Activated CD8-positive, alpha-beta T cell treated with anti-CD3 and anti-CD28 coated beads for 36 hours (primary cell): Measurements from ENCODE around the gene PRXL2B. TPM values are rescaled to one million over a fixed set of nuclear protein-coding genes. Genes with fewer than 3 reads are reported as not detected.
"Not testable (repeated sequence)": the region's sequence is repeated elsewhere in the genome, so short reads cannot be mapped to it uniquely, and the experiment has no call there.

Experiments
- ATAC-seq: fragments of 200-7000 bp; cut with Tn5 transposase; one replicate; pipeline ENCODE4 v1.10.0; 2021; ENCODE audit warnings: mild to moderate bottlenecking, moderate library complexity
- CTCF ChIA-PET: fragments of 350-600 bp; sonication (Branson Sonifier 250); formaldehyde crosslinking; loops from one replicate; lab custom pipeline; 2021; ENCODE audit warnings: antibody characterized with exemption; lab: Charles Lee
- POLR2A ChIA-PET: fragments of 350-600 bp; sonication (Branson Sonifier 250); formaldehyde crosslinking; loops from one replicate; lab custom pipeline; 2021; ENCODE audit warnings: antibody characterized with exemption; lab: Charles Lee
- DNase-seq: peaks from one replicate; pipeline ENCODE4 v3.0.0-alpha.2; 2020
- H3K27ac Mint-ChIP-seq: one replicate; pipeline ENCODE4 v1.8.0; 2021; ENCODE audit warnings: mild to moderate bottlenecking, mixed read lengths
- H3K27me3 Mint-ChIP-seq: one replicate; pipeline ENCODE4 v1.8.0; 2021; ENCODE audit warnings: mixed read lengths
- H3K36me3 Mint-ChIP-seq: one replicate; pipeline ENCODE4 v1.8.0; 2021; ENCODE audit warnings: low read depth, mixed read lengths
- H3K4me1 Mint-ChIP-seq: one replicate; pipeline ENCODE4 v1.8.0; 2021; ENCODE audit warnings: low read depth, mixed read lengths
- H3K4me3 Mint-ChIP-seq: one replicate; pipeline ENCODE4 v1.8.0; 2021; ENCODE audit warnings: mild to moderate bottlenecking, moderate library complexity, mixed read lengths
- H3K9me3 Mint-ChIP-seq: one replicate; pipeline ENCODE4 v1.8.0; 2021; ENCODE audit warnings: mixed read lengths
- CTCF ChIP-seq: fragments of 200-600 bp; IDR thresholded peaks from one replicate; pipeline ENCODE4 v1.8.0; 2022; ENCODE audit warnings: antibody characterized with exemption, mild to moderate bottlenecking
- intact Hi-C: fragments of 100-400 bp; cut with micrococcal nuclease; formaldehyde crosslinking; loops from one replicate; pipeline ENCODE4 v1.10.0; 2022
- total RNA-seq, 2 experiments: library from RNA; stranded (reverse); gene quantifications; one replicate each; pipeline ENCODE4 v1.2.3, GENCODE V29; 2021

Gene PRXL2B
- total RNA-seq, 2 experiments from 2014 or later = 39.1 to 43.6 TPM

GRCh38 chr1:2617971-2618470 lies 31.4 kb downstream of the PRXL2B start:
- peaks cover 32% of the 10 kb centered on the region for H3K9me3 Mint-ChIP-seq
- TF ChIP-seq CTCF = no peak
- peaks cover 15% of the 10 kb centered on the region for H3K4me1 Mint-ChIP-seq
- no peaks in the 10 kb centered on the region for H3K27me3 Mint-ChIP-seq
- CTCF ChIA-PET = no interaction called here
- no peak for DNase-seq
- no peak overlapping the region for H3K27ac Mint-ChIP-seq
- intact Hi-C loops = no loop called here
- no peak overlapping the region for H3K4me3 Mint-ChIP-seq
- no peak for ATAC-seq
- POLR2A ChIA-PET = no interaction called here
- no peaks in the 10 kb centered on the region for H3K36me3 Mint-ChIP-seq

- Mint-ChIP-seq H3K4me3 (no peak overlapping the region), H3K4me1 (peaks cover 10% of the 10 kb centered on the region), H3K27ac (no peak overlapping the region), H3K36me3 (no peaks in the 10 kb centered on the region), H3K9me3 (peaks cover 10% of the 10 kb centered on the region), H3K27me3 (peaks cover 24% of the 10 kb centered on the region)
- DNase-seq = no peak
- intact Hi-C loops = no loop called here
- no peak for TF ChIP-seq CTCF
- CTCF ChIA-PET = no interaction called here
- no peak for ATAC-seq
- POLR2A ChIA-PET = interaction anchor here (1.2 kb wide), 1 partner anchor 68 kb away, joined by 3 read pairs; the partner anchor contains the start of gene TNFRSF14
Measured at GRCh38 chr1:2623571-2624337, 37.2 kb downstream of the PRXL2B start.

GRCh38 chr1:2624735-2625300 lies 38.2 kb downstream of the PRXL2B start:
- H3K9me3 Mint-ChIP-seq = peaks cover 8% of the 10 kb centered on the region
- H3K4me1 Mint-ChIP-seq = peaks cover 10% of the 10 kb centered on the region
- peaks cover 27% of the 10 kb centered on the region for H3K27me3 Mint-ChIP-seq
- H3K27ac Mint-ChIP-seq = no peak overlapping the region
- TF ChIP-seq CTCF = no peak
- intact Hi-C loops = no loop called here
- ChIA-PET CTCF (no interaction called here), POLR2A (interaction anchor here (1.3 kb wide), 1 partner anchor 8 kb away, joined by 5 read pairs; no protein-coding TSS in a partner anchor)
- H3K4me3 Mint-ChIP-seq = no peak overlapping the region
- no peaks in the 10 kb centered on the region for H3K36me3 Mint-ChIP-seq
- no peak for DNase-seq
- ATAC-seq = no peak

GRCh38 chr1:2625311-2625710 lies 38.7 kb downstream of the PRXL2B start:
- Mint-ChIP-seq H3K27me3 (peaks cover 32% of the 10 kb centered on the region), H3K9me3 (peaks cover 5% of the 10 kb centered on the region), H3K4me1 (peaks cover 10% of the 10 kb centered on the region), H3K4me3 (no peak overlapping the region), H3K36me3 (no peaks in the 10 kb centered on the region), H3K27ac (no peak overlapping the region)
- no peak for DNase-seq
- TF ChIP-seq CTCF = no peak
- ChIA-PET CTCF (no interaction called here), POLR2A (interaction anchor here (1.3 kb wide), 1 partner anchor 9 kb away, joined by 5 read pairs; no protein-coding TSS in a partner anchor)
- ATAC-seq = no peak
- intact Hi-C loops = no loop called here

GRCh38 chr1:2625748-2626147 lies 39.2 kb downstream of the PRXL2B start:
- Mint-ChIP-seq H3K4me1 (peaks cover 10% of the 10 kb centered on the region), H3K27me3 (peaks cover 37% of the 10 kb centered on the region)
- H3K9me3 Mint-ChIP-seq, CTCF ChIA-PET, H3K36me3 Mint-ChIP-seq, DNase-seq, ATAC-seq, H3K27ac Mint-ChIP-seq, intact Hi-C loops, H3K4me3 Mint-ChIP-seq: not testable (repeated sequence)
- POLR2A ChIA-PET = interaction anchor here (1.3 kb wide), 1 partner anchor 9 kb away, joined by 5 read pairs; no protein-coding TSS in a partner anchor
